Breast epithelium (tissue), 4 donors: Measurements from ENCODE around the gene STARD9. TPM values are rescaled to one million over a fixed set of nuclear protein-coding genes. Genes with fewer than 3 reads are reported as not detected.

Source experiments
- DNase-seq, 2 donors: peaks; one replicate each; pipeline ENCODE4 v3.0.0-alpha.2; 2019; ENCODE audit warnings: low spot score in 2 of 2
- H3K27ac ChIP-seq, 2 donors: fragments of 200-600 bp; sonication (generic) in 1 of 2; one replicate each; pipeline ENCODE4 v1.5.1; 2016 to 2019; ENCODE audit warnings: mild to moderate bottlenecking in 1 of 2
- H3K27me3 ChIP-seq, 2 donors: fragments of 200-600 bp; sonication (generic) in 1 of 2; one replicate each; pipeline versions ENCODE4 v1.5.1 to v1.6.0; 2017 to 2019; ENCODE audit warnings: control low read depth in 1 of 2, mild to moderate bottlenecking in 1 of 2
- H3K36me3 ChIP-seq: fragments of 200-600 bp; one replicate; pipeline ENCODE4 v1.5.1; 2019
- H3K4me1 ChIP-seq, 2 donors: fragments of 200-600 bp; sonication (generic); one replicate each; pipeline ENCODE4 v1.5.1; 2016 to 2019; ENCODE audit warnings: control low read depth in 1 of 2
- H3K4me3 ChIP-seq, 3 donors: fragments of 200-600 bp; sonication (generic); 1 replicate in 2 of 3; 2 replicates in 1 of 3; pipeline ENCODE4 v1.5.1; 2016 to 2019; ENCODE audit warnings: mild to moderate bottlenecking in 3 of 3, moderate library complexity in 2 of 3
- H3K9me3 ChIP-seq, 2 donors: fragments of 200-600 bp; sonication (generic) in 1 of 2; one replicate each; pipeline ENCODE4 v1.5.1; 2016 to 2019; ENCODE audit warnings: control low read depth in 1 of 2
- POLR2A ChIP-seq: fragments of 450-650 bp; IDR thresholded peaks from one replicate; pipeline ENCODE4 v1.6.1; 2016; ENCODE audit warnings: antibody characterized with exemption, mild to moderate bottlenecking, moderate library complexity
- POLR2AphosphoS5 ChIP-seq, 3 donors: sonication (generic); formaldehyde crosslinking; IDR thresholded peaks; one replicate each; pipeline ENCODE4 v1.6.1; 2017; ENCODE audit warnings: antibody characterized with exemption in 3 of 3
- intact Hi-C: fragments of 100-400 bp; cut with DNase I; formaldehyde crosslinking; loops from one replicate; pipeline ENCODE4 v1.15.1; 2023; ENCODE audit warnings: low total_unique reads
- total RNA-seq, 3 donors: library from RNA; depleted of rRNA; stranded (reverse); fragments of >200 nt; gene quantifications; one replicate each; pipeline ENCODE4 v1.1.0, GENCODE V29; 2016
- TF ChIP-seq, protein P1 (sequence below), 3 donors: fragments of 450-650 bp; IDR thresholded peaks; one replicate each; pipeline ENCODE4 v1.5.1; 2016 to 2017; ENCODE audit warnings: antibody characterized with exemption in 3 of 3, mild to moderate bottlenecking in 3 of 3, moderate library complexity in 3 of 3

Gene STARD9
- total RNA-seq, 3 donors from 2014 or later = 18.6 to 27.9 (median 27.5) TPM

DNA sequence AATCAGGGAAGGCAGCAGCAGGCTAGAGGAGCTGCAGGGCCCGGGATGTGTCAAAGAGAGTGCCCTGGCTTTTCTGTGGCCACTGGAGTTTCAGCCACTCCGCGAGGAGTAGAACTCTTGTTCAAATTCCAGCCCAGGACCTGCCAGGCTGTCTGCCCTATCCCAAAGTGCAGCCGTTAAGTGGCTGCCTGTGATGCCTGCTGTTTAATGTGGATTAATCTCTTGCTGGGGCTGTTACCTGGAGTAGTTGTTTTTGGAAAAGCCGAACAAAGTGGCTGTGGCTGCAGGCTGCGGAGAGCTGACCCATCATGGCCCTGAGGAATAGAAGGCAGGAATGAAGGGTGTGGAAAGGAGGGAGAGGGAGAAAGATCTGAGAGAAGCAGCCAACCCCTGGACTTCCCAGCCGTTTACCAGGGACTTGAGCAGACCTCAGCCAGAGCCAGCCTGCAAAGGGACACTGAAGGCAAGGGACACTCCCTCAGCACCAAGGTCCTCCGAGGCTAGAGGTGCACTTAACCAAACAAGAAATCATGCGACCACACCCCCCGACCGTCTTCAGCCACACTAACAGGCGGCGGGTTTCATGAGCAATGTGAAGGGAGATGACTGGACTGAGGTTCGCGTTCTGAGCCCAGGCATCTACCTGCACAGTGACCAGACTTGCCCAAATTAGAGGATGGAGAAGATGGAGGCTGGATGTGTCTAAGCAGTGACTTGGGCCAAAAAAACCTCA is 156.9 kb downstream of the STARD9 start:
- Histone ChIP-seq H3K9me3 (no peaks in the 10 kb centered on the region), H3K4me1 (peaks cover 0 to 6% of the 10 kb centered on the region in 2 donors), H3K4me3 (no peak overlapping the region), H3K27me3 (no peaks in the 10 kb centered on the region), H3K36me3 (peaks cover 5% of the 10 kb centered on the region), H3K27ac (no peak overlapping the region)
- no peak for DNase-seq
- intact Hi-C loops = no loop called here
- TF ChIP-seq POLR2A (no peak), POLR2AphosphoS5 (IDR thresholded peaks at IDR 0.05) (no peak)
- TF ChIP-seq, protein P1, sequence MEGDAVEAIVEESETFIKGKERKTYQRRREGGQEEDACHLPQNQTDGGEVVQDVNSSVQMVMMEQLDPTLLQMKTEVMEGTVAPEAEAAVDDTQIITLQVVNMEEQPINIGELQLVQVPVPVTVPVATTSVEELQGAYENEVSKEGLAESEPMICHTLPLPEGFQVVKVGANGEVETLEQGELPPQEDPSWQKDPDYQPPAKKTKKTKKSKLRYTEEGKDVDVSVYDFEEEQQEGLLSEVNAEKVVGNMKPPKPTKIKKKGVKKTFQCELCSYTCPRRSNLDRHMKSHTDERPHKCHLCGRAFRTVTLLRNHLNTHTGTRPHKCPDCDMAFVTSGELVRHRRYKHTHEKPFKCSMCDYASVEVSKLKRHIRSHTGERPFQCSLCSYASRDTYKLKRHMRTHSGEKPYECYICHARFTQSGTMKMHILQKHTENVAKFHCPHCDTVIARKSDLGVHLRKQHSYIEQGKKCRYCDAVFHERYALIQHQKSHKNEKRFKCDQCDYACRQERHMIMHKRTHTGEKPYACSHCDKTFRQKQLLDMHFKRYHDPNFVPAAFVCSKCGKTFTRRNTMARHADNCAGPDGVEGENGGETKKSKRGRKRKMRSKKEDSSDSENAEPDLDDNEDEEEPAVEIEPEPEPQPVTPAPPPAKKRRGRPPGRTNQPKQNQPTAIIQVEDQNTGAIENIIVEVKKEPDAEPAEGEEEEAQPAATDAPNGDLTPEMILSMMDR (IDR thresholded peaks at IDR 0.05) = no peak

DNA sequence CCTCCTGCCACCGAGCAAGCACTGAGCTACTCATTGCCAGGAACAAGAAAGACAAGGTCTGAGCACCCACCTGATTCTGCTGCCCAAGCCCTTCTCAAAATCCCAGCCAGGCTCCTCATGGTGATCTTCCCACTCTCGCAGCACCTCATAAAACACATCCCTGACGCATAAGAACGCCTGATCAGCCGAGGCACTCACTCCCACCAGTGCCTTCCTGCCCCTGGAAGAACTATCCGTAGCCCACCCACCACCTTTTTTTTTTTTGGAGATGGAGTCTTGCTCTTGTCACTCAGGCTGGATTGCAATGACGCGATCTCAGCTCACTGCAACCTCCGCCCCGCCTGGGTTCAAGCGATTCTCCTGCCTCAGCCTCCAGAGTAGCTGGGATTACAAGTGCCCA is 157.6 kb downstream of the STARD9 start:
- peaks cover 5% of the 10 kb centered on the region for H3K36me3 ChIP-seq

DNA sequence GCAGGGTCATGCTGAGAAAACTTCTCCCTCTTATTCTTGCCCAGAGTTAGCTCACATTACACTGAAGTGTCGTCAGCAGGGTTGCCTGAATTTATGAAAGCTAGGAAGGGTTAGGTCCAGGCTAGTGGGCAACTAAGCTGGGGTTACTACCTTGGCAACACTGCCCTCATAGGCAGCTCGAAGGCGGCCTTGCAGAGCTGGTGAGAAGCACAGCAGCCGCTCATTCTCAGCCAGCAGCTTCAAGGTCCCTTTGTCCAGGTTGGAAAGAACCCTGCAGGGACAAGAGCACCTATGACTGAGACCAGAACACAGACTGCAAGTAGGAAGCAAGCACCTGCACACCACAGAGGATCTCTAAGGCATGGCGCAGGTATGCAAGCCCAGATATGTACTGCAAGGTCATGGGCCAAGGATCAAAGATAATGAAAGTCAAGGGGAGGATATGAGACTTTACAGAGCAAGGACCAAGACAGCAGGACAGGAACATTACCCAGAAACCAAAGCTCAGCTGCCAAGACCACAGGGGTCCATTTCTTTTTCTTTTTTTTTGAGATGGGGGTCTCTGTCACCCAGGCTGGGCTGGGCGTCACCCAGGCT is 158.8 kb downstream of the STARD9 start:
- peaks cover 0 to 6% of the 10 kb centered on the region in 2 donors for H3K4me1 ChIP-seq
- no peak overlapping the region for H3K4me3 ChIP-seq
- H3K36me3 ChIP-seq = peaks cover 5% of the 10 kb centered on the region
- no peak overlapping the region for H3K27ac ChIP-seq
- no peak for DNase-seq
- intact Hi-C loops = no loop called here
- H3K9me3 ChIP-seq = no peaks in the 10 kb centered on the region
- no peaks in the 10 kb centered on the region for H3K27me3 ChIP-seq
- TF ChIP-seq, protein P1 (IDR thresholded peaks at IDR 0.05) = no peak
- TF ChIP-seq POLR2A (no peak), POLR2AphosphoS5 (IDR thresholded peaks at IDR 0.05) (no peak)

More for the DNA sequence above, 157.6 kb downstream of the STARD9 start:
- Histone ChIP-seq H3K4me3 (no peak overlapping the region), H3K9me3 (no peaks in the 10 kb centered on the region), H3K27me3 (no peaks in the 10 kb centered on the region), H3K27ac (no peak overlapping the region), H3K4me1 (peaks cover 0 to 6% of the 10 kb centered on the region in 2 donors)
- no peak for TF ChIP-seq POLR2AphosphoS5 (IDR thresholded peaks at IDR 0.05)
- no peak for TF ChIP-seq POLR2A
- intact Hi-C loops = no loop called here
- no peak for DNase-seq

DNA sequence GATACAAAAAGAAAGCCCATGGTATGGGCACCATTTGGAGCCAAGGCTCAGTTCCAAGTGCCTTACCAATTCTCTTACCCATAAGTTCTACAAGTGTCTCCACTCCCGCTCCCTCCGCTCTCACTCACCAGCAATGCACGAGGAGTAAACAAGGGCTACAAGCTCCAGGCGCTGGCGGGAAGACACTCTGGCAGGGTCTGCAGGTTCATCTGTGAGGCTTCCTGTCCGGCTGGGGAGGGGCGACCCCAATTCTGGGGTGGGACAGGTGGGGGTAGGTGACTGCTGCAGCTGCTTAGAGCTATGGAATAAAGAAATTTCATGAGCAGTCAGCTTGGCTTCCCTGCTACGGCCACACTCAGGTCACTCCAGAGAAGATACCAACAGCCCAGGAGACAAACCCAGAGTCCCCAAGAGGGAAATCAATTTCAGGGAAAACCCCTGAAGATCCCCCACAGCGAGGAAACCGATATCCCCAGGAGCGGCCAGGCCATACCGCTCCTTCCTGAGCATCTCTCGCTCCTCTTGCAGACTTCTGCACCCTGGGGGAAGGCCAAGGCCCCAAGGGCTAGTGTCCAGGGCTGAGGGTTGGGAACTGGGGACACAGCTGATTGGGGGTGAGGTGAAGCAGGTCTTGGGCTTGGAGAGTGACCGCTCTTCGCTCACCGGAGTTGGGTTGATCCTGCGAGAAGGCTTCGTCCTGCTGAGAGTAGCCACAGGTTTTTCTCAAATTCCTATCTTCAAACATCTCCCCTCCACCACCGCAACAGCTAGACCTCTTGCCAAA is 160.2 kb downstream of the STARD9 start:
- intact Hi-C loops = no loop called here
- peak overlapping the region; percentile 85 to 99 (median 85) for H3K4me3 ChIP-seq
- DNase-seq = no peak
- peaks cover 0 to 6% of the 10 kb centered on the region in 2 donors for H3K4me1 ChIP-seq
- TF ChIP-seq POLR2AphosphoS5 (IDR thresholded peaks at IDR 0.05) = no peak
- TF ChIP-seq, protein P1 (IDR thresholded peaks at IDR 0.05) = no peak
- TF ChIP-seq POLR2A = no peak
- no peak overlapping the region for H3K27ac ChIP-seq
- no peaks in the 10 kb centered on the region for H3K27me3 ChIP-seq
- no peaks in the 10 kb centered on the region for H3K9me3 ChIP-seq
- H3K36me3 ChIP-seq = no peaks in the 10 kb centered on the region

DNA sequence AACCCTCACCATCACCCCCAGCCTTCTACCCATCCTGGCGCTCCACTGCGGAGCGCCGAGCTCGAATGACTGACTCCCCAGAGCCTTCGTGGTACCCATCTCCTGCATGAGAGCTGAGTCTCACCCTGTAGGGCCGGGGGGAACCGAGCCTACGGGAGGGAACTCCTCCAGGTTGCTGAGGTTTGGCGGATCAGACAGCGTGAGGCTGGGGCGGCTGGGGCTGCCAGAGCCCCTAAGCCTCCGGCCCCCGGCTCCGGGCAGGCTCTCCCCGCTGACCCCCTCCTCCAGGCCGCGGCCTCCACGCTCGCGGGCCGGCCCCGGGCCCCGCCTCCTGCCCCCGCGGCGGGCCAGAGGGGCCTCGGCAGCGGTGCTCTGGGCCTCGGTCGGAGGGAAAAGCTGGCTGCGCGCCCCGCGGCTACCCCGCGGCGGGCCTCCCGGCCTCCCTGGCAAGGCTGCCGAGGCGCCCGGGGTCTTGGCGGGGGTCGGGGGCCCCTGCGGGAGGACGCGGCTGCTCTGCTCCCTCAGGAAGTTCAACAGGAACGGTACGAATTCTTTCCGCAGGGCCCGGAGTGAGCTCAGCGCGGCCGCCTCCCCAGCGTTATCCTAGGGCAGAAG is 160.9 kb downstream of the STARD9 start:
- H3K27ac ChIP-seq = peak overlapping the region; percentile 85 to 89
- H3K36me3 ChIP-seq = no peaks in the 10 kb centered on the region
- no peaks in the 10 kb centered on the region for H3K9me3 ChIP-seq
- H3K27me3 ChIP-seq = no peaks in the 10 kb centered on the region
- peak overlapping the region; percentile 85 to 99 (median 85) for H3K4me3 ChIP-seq
- H3K4me1 ChIP-seq = peaks cover 0 to 6% of the 10 kb centered on the region in 2 donors
- intact Hi-C loops = no loop called here
- TF ChIP-seq POLR2A (no peak), POLR2AphosphoS5 (IDR thresholded peaks at IDR 0.05) (no peak)
- TF ChIP-seq, protein P1 (IDR thresholded peaks at IDR 0.05) = no peak
- no peak for DNase-seq
